H1 (cell line): ENCODE data around the gene ARL6IP1. TPM values are rescaled to one million over a fixed set of nuclear protein-coding genes. Genes with fewer than 3 reads are reported as not detected.

Experiments used
- EP300 ChIP-seq, 2 experiments: IDR thresholded peaks; 1 replicate in 1 of 2; 2 replicates in 1 of 2; pipeline ENCODE4 v1.6.1; 2011 to 2012; ENCODE audit warnings: low read depth in 2 of 2, low read length in 2 of 2, mild to moderate bottlenecking in 2 of 2, borderline replicate concordance in 1 of 2, inconsistent platforms in 1 of 2, moderate library complexity in 1 of 2
- FOSL1 ChIP-seq: IDR thresholded peaks from 2 replicates; pipeline ENCODE4 v1.6.1; 2011; ENCODE audit warnings: mild to moderate bottlenecking, low read depth, low read length, moderate library complexity; ENCODE audit not compliant: insufficient read depth
- HDAC2 ChIP-seq, 2 experiments: fragments of 300-600 bp in 1 of 2; sonication (generic) in 1 of 2; IDR thresholded peaks; 2 replicates each; pipeline ENCODE4 v1.6.1; 2011 to 2012; ENCODE audit warnings: low read depth in 2 of 2, low read length in 2 of 2, mild to moderate bottlenecking in 2 of 2, moderate library complexity in 2 of 2, borderline replicate concordance in 1 of 2, inconsistent platforms in 1 of 2
- MAFK ChIP-seq: IDR thresholded peaks from 2 replicates; pipeline ENCODE4 v1.6.1; 2012; ENCODE audit warnings: low read depth, mild to moderate bottlenecking, improper control_type of control experiment, low read length
- TCF12 ChIP-seq: IDR thresholded peaks from 2 replicates; pipeline ENCODE4 v1.6.1; 2011; ENCODE audit warnings: low read depth, mild to moderate bottlenecking, low read length
- polyA plus RNA-seq, 7 experiments: library from polyadenylated mRNA; depleted of rRNA in 3 of 7; stranded (reverse) in 5 of 7; unstranded in 2 of 7; fragments of >200 nt in 5 of 7; fragments of 200-250 nt in 2 of 7; gene quantifications; 1 replicate in 5 of 7; 2 replicates in 1 of 7; 4 replicates in 1 of 7; pipeline versions ENCODE4 v1.2.1 to v1.2.3, GENCODE V29; 2011 to 2013; ENCODE audit warnings: missing spikeins in 2 of 7, mixed read lengths in 2 of 7
- total RNA-seq: library from RNA; stranded (reverse); fragmentation: NEBNext Ultra II Directional; extraction: Animal tissue kit (Norgen Biotek cat#: 25700); gene quantifications from 2 replicates; pipeline ENCODE4 v1.2.1, GENCODE V29; 2021

ARL6IP1 gene
- total and polyA plus RNA-seq, 2 of the 8 experiments (the other 6 are each of a cell fraction or from before 2014, with no cell fraction given) = 162 to 170 TPM

DNA sequence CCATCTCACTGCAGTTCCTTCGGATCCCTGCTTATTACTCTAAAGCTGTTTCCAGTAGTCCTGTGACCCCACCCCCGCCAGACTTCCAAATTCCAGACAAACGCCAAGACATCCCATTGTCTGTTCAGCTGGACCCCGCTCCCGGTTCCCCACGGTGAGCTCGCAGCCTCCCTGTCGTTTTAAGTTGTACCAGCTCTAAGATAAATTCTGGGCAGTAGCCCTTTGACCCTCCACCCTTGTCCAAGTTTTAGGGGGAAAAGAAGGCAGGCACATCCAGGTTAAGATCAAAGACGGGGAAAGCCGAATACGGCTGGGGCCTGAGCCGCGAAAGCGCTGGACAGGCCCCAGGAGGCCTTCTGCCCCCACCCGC lies 589 bp downstream of the ARL6IP1 start (continued):
- 0 out of 4 replicates have a peak, but pooled peaks of 1 of the 2 experiments have one; percentile 34 for TF ChIP-seq HDAC2 (IDR thresholded peaks at IDR 0.05; ENCODE audit: borderline replicate concordance in 1 of 2, low read depth in 2 of 2, low read length in 2 of 2)
- no peak for TF ChIP-seq EP300 (IDR thresholded peaks at IDR 0.05; ENCODE audit: borderline replicate concordance in 1 of 2, low read depth in 2 of 2, low read length in 2 of 2)
- no peak for TF ChIP-seq FOSL1
- TF ChIP-seq MAFK = no peak
- no peak for TF ChIP-seq TCF12
